AG09319 (cell line): ENCODE measurements around the gene MSMP.
A peak's percentile ranks its signal among the peaks of the same experiment; 100 is the strongest.

Source experiments
- DNase-seq: peaks from one replicate; pipeline ENCODE4 v3.0.0-alpha.2; 2010; ENCODE audit warnings: low read depth; ENCODE audit errors: extremely low read depth
- CTCF ChIP-seq: IDR thresholded peaks from 2 replicates; pipeline ENCODE4 v1.5.1; 2011; ENCODE audit warnings: low read depth, mild to moderate bottlenecking, inconsistent platforms, low read length, moderate library complexity

MSMP gene

GRCh38 chr9:35793461-35793860, 39.4 kb upstream of the MSMP start:
- no peak for DNase-seq
- no peak for TF ChIP-seq CTCF

GRCh38 chr9:35792826-35793225, 38.8 kb upstream of the MSMP start:
- TF ChIP-seq CTCF = no peak
- no peak for DNase-seq

- no peak for DNase-seq
- no peak for TF ChIP-seq CTCF
Measured at GRCh38 chr9:35792024-35792813, 38.1 kb upstream of the MSMP start.

- no peak for DNase-seq
- TF ChIP-seq CTCF = no peak
Measured at GRCh38 chr9:35791297-35791921, 37.3 kb upstream of the MSMP start, which contains the start of gene NPR2. NPR2 (plus strand) TSS chr9:35791591; CDS start chr9:35792409, 818 bp downstream.

- peak; percentile 86 for TF ChIP-seq CTCF
Measured at GRCh38 chr9:35790385-35791296, 36.6 kb upstream of the MSMP start.

GRCh38 chr9:35790025-35790384, 35.9 kb upstream of the MSMP start:
- DNase-seq = no peak
- no peak for TF ChIP-seq CTCF

More at GRCh38 chr9:35790385-35791296, 36.6 kb upstream of the MSMP start:
- peak; percentile 62 for DNase-seq
